Measurements from ENCODE around the gene CDCA5. TPM values are rescaled to one million over a fixed set of nuclear protein-coding genes. Genes with fewer than 3 reads are reported as not detected.

CDCA5 gene
- total RNA-seq, 1 experiment from 2014 or later = 72.1 TPM

- Histone ChIP-seq H3K79me2 (ENCODE audit: insufficient read depth, low read length) (peaks cover 74% of the 10 kb centered on the region), H2AFZ (ENCODE audit: low read depth, low read length, poor library complexity, severe bottlenecking) (no peak overlapping the region), H3K36me3 (ENCODE audit: control insufficient read depth in 1 of 2, insufficient read depth in 2 of 2, low read length in 2 of 2) (peaks cover 14 to 50% of the 10 kb centered on the region in 2 experiments), H3K27me3 (ENCODE audit: insufficient read depth, low read length) (no peaks in the 10 kb centered on the region), H3K4me2 (ENCODE audit: low read length) (no peak overlapping the region), H3K9me3 (ENCODE audit: control insufficient read depth in 1 of 2, insufficient read depth in 1 of 2, low read depth in 1 of 2, low read length in 2 of 2) (no peaks in the 10 kb centered on the region), H3K9me2 (ENCODE audit: insufficient read depth) (no peaks in the 10 kb centered on the region), H4K20me1 (ENCODE audit: insufficient read depth) (no peaks in the 10 kb centered on the region; the same call in 1 of the 2 replicates), H3K4me3 (replicated peaks in 1 of 2; ENCODE audit: low read depth in 1 of 2, low read length in 2 of 2) (no peak overlapping the region), H3K4me1 (ENCODE audit: control insufficient read depth in 1 of 2, insufficient read depth in 2 of 2, low read length in 2 of 2) (peaks cover 16 to 37% of the 10 kb centered on the region in 2 experiments; a peak in 3 of 4 replicates), H3K9ac (ENCODE audit: low read length) (peak overlapping the region; percentile 93; the same call in 1 of the 2 replicates), H3K27ac (ENCODE audit: low read depth, low read length) (no peak overlapping the region)
- CTCF ChIA-PET = interaction anchor here (0.6 kb wide), 1 partner anchor 58 kb away, joined by 3 read pairs; no protein-coding TSS in a partner anchor
- RAD21 ChIA-PET (ENCODE audit: low non-redundant PET in 1 of 2, low total read pairs in 2 of 2, uncharacterized antibody in 2 of 2, unreplicated experiment in 2 of 2) = no interaction called here
- ATAC-seq (no peak), DNase-seq (ENCODE audit: low read depth, low spot score) (no peak)
- TF ChIP-seq ZFX (IDR thresholded peaks at IDR 0.05) (no peak), POLR2AphosphoS5 (IDR thresholded peaks at IDR 0.05; ENCODE audit: low read depth, low read length) (no peak), CBX3 (IDR thresholded peaks at IDR 0.05; ENCODE audit: low read depth) (no peak), TCF7L2 (IDR thresholded peaks at IDR 0.05; ENCODE audit: borderline replicate concordance, extremely low read depth, insufficient read depth, insufficient read length) (no peak), RAD21 (IDR thresholded peaks at IDR 0.05; ENCODE audit: low read depth) (no peak), CEBPB (IDR thresholded peaks at IDR 0.05; ENCODE audit: low read depth) (no peak), REST (IDR thresholded peaks at IDR 0.05; ENCODE audit: low read depth) (no peak), POLR2A (IDR thresholded peaks at IDR 0.05; ENCODE audit: borderline replicate concordance, extremely low read depth, insufficient read depth, insufficient read length) (no peak), EZH2phosphoT487 (IDR thresholded peaks at IDR 0.05; ENCODE audit: borderline replicate concordance) (no peak), FOSL1 (IDR thresholded peaks at IDR 0.05; ENCODE audit: low read depth) (no peak)
- TF ChIP-seq, protein P1, sequence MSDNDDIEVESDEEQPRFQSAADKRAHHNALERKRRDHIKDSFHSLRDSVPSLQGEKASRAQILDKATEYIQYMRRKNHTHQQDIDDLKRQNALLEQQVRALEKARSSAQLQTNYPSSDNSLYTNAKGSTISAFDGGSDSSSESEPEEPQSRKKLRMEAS (IDR thresholded peaks at IDR 0.05) = no peak
- intact Hi-C loops (cut with micrococcal nuclease) = loop anchor here (5.0 to 10.0 kb wide), 3 partner anchors 107 to 332 kb away; partner anchors contain the start of genes ARL2 and ATG2A
- POLR2A ChIA-PET = no interaction called here
- BruUV-seq (replicated peaks) = no TSS peak
These were observed 35.8 kb upstream of the CDCA5 start for GRCh38 chr11:65119670-65119995.
